Femur (tissue), 1 donor: ENCODE measurements around the gene MRPL38.

ENCODE experiments used
- DNase-seq: peaks from one replicate; pipeline ENCODE4 v3.0.0-alpha.2; 2017

Gene MRPL38

DNA sequence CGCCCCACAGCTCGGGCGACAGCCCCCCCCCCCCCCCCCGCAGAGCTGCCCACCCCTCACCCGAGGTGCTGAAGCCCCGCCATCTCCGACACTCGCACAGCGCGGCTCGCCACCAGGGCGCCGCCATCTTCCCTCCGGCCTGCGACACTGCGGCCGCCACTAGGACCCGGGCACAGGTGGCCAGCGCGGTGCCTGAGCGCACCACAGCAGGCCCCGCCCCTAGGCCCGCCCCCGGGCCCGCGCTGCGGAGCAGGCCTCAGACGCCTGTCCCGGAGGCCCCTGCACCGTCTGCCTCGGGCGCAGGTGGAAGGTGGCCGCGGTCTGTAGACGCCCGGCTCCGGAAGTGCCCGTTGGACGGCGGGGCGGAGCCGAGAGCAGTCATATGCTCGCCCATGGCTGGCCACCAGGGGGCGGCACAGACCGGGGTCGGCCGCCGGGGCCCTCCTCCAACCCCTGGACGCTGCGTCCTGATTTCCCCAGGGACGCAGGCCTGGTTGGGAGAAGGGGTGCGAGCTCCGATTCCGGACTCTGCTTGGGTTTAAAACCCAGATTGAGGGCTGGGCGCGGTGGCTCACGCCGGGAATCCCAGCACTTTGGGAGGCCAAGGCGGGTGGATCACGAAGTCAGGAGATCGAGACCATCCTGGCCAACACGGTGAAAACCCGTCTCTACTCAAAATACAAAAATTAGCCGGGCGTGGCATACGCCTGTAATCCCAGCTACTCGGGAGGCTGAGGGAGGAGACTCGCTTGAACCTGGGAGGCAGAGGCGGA lies at the start of gene MRPL38:
Gene MRPL38 (minus strand): TSS at position 136 of the 773 bp plus-strand sequence. CDS start 9 bp downstream, at position 127.
- peak; percentile 95 for DNase-seq

DNA sequence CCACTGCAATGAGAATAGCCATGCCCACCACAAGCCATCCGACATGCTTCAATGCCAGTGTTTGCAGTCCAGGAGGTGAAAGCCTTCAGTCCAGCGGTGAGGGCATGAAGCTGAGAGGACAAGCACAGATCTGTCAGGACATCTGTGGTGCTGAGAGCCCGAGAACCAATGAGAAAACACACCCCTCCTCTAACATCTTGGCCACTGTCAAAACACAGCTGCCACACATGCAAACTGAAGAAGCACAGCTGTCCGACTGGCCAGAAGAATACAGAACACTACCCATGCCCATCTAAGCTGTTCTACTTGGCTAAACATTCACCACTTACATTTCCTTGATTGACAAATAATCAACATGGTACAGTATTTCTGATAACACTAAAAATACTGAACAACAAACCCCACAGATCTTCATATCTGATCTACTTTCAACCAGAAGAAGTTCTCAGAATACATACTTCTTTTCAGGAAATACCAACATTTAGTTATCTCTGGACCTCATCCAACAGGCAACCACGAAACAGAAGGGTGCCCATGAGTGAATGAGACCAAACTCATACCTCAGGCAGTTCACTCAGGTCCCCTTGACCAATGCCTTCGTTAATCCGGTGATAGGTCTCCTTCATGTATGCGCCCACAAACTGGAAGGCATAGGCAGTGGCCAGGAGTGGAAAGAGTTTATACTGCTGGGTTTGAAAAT lies 46.3 kb upstream of the MRPL38 start:
- peak; percentile 53 for DNase-seq

DNA sequence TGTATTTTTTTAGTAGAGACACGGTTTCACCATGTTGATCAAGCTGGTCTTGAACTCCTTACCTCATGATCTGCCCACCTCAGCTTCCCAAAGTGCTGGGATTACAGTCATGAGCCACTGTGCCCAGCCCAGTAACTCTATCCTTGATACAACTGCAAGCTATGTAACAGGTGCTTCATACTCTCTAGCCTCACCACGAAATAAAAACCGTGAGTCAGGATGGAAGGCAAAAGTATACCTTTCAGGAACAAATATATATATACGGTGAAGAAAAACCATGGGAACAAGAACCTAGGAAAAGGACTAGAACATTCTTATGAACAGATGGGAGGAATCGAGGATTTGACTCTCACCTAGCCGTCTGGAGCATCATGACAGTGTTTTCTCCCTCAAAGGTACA lies 45.7 kb upstream of the MRPL38 start:
- no peak for DNase-seq

DNA sequence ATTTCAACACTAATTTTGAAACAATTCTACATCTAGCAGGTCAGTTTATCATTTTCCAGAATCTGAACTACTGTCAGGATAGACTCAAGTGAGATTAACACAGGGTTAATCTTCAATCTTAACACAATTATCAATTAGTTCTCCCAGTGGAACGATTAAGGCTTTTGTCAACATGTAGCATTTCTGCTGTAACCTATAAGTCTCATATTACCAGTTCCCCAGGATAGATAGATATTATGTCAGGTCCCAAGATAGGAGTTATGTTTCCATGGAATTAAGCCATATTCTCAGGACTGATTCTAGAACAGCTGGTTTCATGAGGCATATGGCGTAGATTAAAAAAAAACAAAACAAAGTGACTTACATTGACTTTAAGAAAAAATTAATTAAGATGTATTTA lies 40.5 kb upstream of the MRPL38 start:
- DNase-seq = no peak

DNA sequence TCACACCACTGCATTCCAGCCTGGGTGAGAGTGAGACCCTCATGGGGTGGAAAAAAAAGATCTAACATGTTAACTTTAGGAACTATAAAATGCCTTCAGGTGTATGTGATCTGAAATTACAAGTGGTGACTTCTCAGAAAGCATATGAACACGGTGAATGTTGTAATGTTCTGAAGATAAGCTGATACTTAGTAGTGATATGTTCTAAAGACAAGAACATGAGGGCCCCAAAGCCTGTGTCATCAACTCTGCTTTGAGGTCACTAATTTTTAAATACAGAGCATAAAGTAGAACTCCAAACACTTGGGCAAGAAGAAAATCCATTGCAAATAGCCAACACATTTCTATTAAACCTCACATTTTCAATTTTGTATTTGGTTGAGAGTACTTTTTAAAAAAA lies 38.8 kb upstream of the MRPL38 start:
- no peak for DNase-seq

DNA sequence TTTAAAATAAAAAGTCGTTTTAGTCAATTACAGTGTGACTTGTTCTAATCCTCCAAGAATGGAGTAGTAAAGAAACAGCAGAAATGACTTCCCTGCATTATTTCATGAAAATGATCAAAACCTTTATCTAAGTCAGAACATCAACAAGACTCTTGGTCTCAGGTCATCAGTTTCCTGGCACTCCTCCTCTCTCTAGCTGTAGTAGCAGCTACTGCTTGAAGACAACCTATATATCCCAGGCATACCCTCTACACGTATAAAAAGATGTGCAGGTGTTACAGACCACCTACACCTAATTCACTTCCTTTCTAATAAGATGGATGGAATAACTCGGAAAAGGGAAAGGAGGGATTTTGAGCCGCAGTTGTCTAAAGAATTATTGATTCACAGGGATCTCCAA lies 37.8 kb upstream of the MRPL38 start:
- no peak for DNase-seq

DNA sequence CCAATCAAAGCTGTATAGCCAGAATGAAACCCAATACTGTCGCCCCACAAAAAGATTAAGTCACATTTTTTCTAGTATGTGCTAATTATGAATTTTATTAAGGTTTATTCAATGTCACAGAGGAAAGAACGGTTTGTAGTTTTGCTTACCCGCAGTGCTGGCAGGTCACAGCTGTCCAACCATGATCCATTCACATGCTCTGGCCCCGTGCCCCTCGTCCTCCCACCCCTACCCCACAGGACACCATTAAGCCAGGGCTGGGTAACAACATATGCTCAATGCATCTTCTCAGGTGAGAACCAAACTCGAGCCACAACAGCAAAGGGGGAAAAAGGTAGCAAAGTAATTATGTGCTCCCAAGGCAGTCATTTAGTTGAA lies 36.7 kb upstream of the MRPL38 start:
- no peak for DNase-seq

DNA sequence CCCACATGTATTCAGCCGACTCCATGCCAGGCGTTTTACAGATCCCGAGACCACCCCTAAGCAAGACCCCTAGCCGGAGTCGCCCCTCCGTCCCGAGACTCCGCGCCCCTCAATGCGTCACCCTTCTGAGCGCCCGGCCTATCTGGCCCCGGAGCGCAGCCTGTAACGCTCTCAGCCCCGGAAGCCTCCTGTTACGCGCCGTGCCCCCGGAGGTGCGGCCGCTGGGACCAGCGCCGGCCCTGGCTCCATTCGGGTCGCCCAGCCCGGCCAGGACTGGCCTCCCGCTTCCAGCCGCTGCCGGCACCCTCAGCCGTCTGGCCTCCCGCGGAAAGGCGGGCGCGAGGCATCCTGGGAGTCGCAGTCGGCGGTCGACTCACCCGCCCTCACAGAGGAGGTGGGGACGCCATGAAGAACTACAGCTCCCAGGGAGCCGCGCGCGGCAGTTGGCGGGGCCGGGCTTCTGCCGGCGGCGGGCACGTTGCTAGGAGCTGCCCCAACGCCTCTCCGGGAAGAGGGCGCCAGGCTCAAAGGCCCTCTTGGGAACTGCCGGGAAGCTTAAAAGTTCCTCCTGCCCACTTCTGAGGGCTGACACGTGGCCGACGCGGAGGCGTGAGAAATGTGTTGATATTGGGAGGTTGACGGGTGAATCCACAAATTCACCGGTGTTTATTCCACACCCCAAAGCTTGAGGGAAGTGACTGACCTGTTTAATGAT lies 36.2 kb upstream of the MRPL38 start, which contains the start of gene FBF1:
Gene FBF1 (minus strand): TSS at position 316 of the 715 bp plus-strand sequence. CDS start 2,893 bp downstream, outside the sequence.
- peak; percentile 96 for DNase-seq

DNA sequence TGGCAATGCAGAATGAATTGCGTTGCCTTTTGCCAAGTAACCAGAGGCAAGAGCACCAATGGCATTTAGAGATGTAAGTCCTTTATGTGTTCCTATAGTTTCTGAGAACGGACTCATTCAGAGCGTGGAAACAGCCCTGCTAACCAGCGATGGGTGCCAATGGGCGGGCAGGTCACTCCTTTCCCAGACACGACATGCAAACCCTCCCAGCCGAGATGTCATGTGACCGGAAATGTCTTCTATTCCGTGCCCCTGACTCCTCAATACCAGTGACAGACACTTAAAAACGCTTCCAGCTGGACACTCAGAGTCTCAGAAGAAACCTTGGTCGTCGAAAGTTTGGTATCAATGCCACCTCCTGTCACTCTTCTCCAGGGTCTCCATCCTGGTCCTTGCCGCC lies 33.0 kb upstream of the MRPL38 start:
- DNase-seq = no peak

DNA sequence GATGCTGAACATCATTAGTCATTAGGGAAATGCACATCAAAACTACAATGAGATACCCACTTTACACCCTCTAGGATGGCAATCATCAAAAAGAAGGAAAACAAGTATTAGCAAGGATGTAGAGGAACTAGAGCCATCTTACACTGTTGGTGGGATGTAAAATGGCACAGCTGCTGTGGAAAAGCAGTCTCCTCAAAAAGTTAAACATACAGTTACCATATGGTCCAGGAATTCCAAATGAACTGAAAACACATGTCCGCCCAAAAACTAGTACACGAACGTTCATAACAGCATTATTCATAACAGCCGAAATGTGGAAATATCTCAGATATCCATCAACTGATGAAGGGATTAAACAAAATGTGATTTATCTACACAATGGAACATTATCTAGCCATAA lies 29.1 kb upstream of the MRPL38 start:
- DNase-seq = no peak

DNA sequence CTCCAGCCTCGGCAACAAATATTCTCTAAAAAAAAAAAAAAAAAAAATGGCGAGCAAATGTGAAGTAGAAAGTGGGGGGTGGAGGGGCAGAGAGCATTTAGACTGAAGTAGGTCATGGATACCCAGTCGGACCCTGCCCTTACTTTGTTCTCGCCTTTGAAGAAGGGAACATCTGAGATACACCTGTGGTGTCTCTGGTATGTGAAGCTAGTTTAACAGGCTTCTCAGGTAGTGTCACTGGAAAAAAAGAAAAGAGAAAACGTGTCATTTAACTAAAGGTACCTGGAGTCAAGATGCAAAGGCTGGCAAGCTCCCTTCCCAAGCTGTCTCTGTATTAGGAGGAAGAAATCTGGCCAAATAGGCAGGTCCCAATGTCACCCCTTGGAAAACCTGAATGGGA lies 28.2 kb upstream of the MRPL38 start:
- DNase-seq = no peak

DNA sequence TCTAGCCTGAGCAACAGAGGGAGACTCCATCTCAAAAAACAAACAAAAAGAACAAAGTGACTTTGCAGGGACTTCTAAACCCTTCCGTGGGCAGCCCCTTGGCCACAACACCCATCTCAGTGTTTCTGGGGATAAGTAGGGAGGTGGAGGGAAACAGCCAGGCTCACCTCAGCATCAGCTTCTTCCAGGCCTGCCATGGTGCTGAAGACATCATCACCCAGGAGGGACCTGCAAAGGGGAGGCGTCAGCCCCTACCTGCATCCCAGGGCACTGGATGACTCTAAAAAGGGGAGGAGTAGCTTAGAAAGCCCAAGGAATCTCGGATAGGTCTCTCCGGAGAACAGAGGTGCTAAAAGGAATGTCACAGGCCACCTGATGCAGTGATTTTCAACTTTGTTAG lies 26.4 kb upstream of the MRPL38 start:
- DNase-seq = no peak

DNA sequence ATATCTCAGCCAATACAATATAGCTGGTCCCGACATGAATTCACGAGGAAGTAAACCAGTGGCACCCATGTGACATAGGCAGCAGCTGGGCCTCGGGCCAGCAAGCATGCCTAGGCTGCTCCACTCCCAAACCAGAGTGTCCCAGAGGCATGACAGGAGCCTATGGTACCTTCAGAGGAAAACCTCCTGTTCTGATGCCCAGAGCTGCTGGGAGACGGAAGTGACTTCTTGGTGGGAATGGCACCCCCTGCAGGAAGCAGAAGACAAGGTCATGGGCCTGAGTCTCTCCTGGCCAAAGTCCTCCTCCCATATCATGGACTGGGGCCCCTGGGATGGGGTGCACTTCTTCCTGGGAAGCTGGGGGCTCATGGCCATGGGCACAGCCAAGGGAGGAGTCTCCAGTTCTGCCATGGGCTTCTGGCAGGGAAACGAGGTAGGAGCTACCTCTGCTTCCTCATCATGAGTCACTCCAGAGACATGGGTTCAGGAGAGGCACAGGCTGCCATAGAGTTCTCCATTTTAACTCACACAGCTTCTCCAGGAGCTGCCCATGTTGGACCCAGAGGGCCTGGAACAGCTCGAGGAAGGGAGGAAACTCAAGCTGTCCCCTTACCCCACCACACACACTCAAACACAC lies 22.7 kb upstream of the MRPL38 start:
- no peak for DNase-seq

DNA sequence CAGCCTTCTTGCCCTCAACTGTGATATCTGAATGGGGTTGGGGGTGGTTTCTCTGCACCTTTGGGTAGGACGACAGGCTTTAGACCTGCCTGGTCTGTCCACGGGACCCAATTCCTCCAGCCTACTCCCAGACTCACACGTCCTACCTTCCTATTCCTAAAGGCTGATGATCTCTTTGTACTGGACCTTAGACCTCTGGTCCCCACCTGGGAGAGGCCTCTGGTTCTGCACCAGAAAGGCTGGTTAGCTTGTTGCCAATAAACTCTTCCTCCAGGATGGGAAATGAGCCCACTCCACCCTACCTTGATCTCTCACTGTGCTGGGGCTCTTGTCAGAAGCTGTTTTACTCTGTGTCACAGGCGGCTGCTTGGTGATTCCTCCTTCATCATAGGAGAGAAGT lies 21.8 kb upstream of the MRPL38 start:
- no peak for DNase-seq

DNA sequence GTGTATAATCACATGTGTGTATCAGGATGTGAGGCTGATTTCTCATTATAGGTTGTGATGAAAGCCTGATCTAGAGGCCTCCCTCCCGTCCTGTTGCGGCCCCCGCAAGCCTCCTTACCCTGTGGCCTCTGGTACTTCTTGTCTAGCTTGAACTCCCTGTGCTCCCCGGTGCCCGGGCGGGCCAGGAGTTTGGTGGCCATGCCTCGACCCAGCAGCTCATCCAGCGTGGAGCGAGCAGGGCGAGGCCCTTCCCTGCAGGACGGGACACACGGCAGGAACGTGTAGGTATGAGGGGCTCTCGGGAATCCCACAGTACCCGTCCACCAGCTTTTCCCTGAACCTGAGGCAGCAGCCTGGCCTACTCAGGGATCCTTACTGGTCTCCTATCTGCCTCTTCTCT lies 21.2 kb upstream of the MRPL38 start:
- DNase-seq = no peak

DNA sequence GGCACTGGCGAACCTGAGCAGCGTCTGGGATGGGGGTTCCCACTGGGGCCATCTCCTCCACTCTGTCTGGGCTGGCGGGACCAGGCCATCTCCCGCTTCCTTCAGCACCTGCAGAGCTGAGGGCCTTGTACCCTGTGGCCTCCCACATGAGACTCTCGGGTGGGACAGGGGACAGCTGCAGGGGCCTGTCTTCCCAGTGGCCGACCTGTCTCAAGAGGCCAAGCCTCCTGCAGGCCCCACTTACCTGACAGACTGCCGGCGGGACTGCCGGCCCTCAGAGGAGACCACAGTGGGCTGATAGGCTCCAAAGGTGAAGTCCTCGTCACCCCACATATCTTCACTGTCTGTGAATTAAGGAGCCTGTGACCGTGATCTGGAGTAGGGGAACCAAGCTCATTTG lies 20.4 kb upstream of the MRPL38 start:
- DNase-seq = no peak

DNA sequence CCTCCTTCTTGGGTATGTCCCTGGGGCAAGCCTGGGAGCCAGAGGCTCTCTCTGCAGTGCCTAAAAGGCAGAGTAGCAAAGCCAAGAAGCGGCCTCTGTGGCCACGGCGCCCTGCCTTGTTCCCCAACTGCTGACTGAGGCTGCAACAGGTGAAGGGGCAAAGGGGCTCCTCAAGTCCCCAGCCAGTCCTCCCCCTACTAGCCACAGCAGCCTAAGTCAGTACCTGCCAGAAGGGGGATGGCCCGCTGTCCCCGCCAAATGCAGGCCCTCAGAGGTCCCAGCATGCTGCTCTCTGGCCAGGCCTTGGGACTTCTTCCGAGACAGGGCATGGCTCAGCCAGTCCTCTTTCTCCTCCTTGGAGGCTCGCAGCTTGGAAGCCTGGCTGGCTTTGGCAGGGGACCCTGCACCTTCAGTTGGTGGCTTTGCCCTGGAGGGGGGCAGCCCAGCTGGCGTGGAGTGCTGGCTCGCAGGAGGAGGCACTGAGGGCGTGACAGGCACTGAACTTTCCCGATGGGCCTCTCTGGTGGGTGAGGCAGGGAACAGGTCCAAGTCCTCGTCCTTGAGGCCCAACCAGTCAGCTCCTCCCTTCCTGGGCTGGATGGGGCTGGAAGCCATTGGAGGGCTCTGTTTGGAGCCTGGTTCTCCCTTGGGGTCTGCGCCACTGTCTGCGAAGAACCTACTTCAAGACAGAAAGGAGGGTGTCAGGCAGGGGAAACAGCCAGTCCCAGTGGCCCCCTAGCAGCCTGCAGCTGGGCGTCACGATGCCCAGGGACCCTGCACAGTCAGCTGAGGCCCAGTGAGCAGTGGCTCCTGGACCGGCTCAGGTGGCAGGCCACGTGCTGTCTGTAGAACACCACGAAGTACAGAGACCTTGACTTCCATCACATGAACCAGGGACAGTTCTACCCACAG lies 18.5 kb upstream of the MRPL38 start:
- no peak for DNase-seq

DNA sequence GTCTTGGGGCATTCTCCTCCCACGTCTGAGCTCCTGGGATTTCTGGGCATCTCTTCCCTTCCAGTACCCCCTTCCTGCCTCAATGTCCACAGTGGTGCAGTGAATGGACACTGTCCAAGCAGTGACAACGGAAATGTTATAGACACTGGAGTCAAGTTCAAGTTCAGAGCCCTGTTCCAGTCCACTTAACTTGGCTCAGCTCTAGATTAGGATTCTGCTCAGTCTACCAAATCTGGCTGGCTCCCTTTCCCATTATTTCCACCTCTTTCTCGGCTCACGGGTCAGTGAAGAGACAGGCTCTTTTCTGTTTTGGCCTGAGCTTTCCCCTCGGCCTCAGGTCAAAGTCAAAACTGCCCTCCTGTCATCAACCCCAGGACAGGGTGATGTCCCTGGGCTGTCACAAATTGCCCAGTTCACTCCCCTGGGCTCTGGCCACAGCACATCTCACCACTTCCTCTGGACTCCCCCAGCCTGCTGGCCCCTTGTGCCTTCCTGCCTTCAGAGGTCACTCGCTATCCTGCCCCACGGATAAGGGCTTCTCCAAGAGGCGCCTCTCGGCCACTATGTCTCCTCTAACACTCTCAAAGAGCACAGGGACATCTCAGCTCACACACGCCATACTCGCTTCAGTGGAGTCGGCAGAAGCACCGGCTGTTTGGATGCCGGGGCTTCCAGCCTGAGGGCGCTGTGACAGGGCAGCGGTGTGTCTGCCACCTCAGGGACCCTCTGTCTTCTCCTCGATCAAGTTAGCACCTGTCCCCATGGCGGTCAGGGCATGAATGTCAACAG lies 17.7 kb upstream of the MRPL38 start:
- no peak for DNase-seq

DNA sequence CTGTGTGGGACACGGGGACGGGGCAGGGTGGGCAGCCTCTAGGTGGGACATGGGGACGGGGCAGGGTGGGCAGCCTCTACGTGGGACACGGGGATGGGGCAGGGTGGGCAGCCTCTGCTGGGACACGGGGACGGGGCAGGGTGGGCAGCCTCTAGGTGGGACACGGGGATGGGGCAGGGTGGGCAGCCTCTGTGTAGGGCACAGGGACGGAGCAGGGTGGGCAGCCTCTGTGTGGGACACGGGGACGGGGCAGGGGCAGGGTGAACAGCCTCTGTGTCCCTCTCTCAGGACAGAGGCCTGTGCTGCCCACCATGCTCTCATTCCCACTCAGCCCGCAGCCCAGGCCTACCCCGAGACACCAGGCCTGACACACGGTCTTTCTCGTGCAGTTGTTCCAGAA lies 16.9 kb upstream of the MRPL38 start:
- DNase-seq = no peak

DNA sequence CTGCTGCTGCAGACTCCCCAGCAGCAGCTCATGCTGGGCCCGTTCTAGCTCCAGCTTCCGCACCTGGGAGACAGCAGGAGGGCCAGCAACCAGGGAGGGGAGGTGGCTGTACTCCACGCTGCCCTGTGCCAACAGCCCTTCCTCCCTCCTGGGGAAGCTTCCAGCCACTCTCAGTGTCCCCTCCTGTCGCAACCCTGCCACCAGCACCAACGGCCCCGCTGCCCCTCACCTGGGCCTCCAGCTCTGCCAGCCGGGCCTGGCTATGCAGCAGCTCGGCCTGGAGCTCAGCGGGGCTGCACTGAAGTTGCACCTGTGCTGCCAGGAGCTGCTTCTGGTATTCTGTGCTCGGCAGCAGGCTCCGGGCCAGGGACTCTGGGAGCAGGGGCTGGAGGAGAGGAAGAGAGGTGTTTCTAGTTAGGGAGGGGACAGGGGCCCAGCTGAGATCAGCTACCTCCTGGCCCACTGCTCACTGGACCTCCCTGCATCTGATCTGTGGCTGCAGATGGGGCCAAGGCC lies 15.4 kb upstream of the MRPL38 start:
- DNase-seq = no peak

DNA sequence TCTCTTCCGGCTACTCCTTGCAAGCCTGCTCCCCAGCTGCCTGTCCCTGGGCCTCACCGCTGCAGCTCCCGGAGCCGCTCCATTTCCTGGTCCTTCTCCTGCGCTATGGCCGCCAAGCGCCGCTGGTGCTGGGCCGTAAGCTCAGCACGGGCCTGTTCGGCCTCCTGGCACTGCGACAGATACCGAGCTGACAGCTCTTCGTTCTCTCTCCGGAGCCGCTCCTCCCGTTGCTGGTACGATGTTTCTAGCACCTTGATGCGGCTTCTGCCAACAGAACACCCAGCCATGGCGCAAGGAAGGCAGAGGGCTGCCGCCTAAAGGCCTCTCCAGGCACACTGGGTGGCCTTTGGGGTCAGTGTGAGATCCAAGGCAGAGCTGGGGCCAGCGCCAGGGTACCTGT lies 14.9 kb upstream of the MRPL38 start:
- no peak for DNase-seq
